ENCODE data around the gene FERMT3. TPM values are rescaled to one million over a fixed set of nuclear protein-coding genes. Genes with fewer than 3 reads are reported as not detected.

Gene FERMT3
- total and polyA plus RNA-seq, 4 donors, result 3.4 to 47.2 (median 9.7) TPM

GRCh38 chr11:64219354-64219684 is 12.8 kb downstream of the FERMT3 start:
- Histone ChIP-seq H3K9me3 (ENCODE audit: control insufficient read depth in 4 of 4, low read length in 3 of 4) (no peaks in the 10 kb centered on the region), H3K36me3 (ENCODE audit: control insufficient read depth in 4 of 4, insufficient read depth in 3 of 4, low read depth in 1 of 4, low read length in 3 of 4) (peaks cover 0 to 27% (median 9%) of the 10 kb centered on the region in 4 donors), H3K4me1 (ENCODE audit: control insufficient read depth in 4 of 4, insufficient read depth in 4 of 4, low read length in 3 of 4) (peaks cover 7 to 13% (median 13%) of the 10 kb centered on the region in 4 donors), H3K27me3 (ENCODE audit: control insufficient read depth in 4 of 4, insufficient read depth in 4 of 4, low read length in 3 of 4) (no peaks in the 10 kb centered on the region), H3K4me3 (ENCODE audit: low read depth in 1 of 3, low read length in 3 of 3) (no peak overlapping the region), H3K27ac (ENCODE audit: low read depth in 1 of 2, low read length in 2 of 2) (no peak overlapping the region), H3K9ac (ENCODE audit: low read depth in 1 of 2, low read length in 2 of 2) (no peak overlapping the region)
- no peak for DNase-seq (ENCODE audit: low spot score)
- 74% methylated on average over 7 of the region's 7 CpGs for WGBS
- TF ChIP-seq HNF4G (IDR thresholded peaks at IDR 0.05), result no peak
- no peak for TF ChIP-seq TAF1 (conservative IDR thresholded peaks at IDR 0.05)
- no peak for TF ChIP-seq ZBTB33 (IDR thresholded peaks at IDR 0.05)
- TF ChIP-seq YY1 (IDR thresholded peaks at IDR 0.05), result no peak
- no peak for TF ChIP-seq SP1 (IDR thresholded peaks at IDR 0.05)
- TF ChIP-seq HNF4A (conservative IDR thresholded peaks at IDR 0.05), result no peak
- TF ChIP-seq NR2F2 (IDR thresholded peaks at IDR 0.05), result no peak
- no peak for TF ChIP-seq FOXA2 (IDR thresholded peaks at IDR 0.05)
- TF ChIP-seq JUND (IDR thresholded peaks at IDR 0.05), result no peak
- no peak for TF ChIP-seq GABPA (IDR thresholded peaks at IDR 0.05 in 1 of 2, conservative IDR thresholded peaks at IDR 0.05 in 1 of 2)
- TF ChIP-seq FOXA1 (IDR thresholded peaks at IDR 0.05), result no peak
- no peak for TF ChIP-seq CTCF (IDR thresholded peaks at IDR 0.05; ENCODE audit: low read depth, low read length, missing input control)
- no peak for TF ChIP-seq EGR1 (IDR thresholded peaks at IDR 0.05; ENCODE audit: low read depth in 2 of 2)
- TF ChIP-seq MAX (IDR thresholded peaks at IDR 0.05), result no peak
- no peak for TF ChIP-seq REST (IDR thresholded peaks at IDR 0.05)
- no peak for TF ChIP-seq RXRA (IDR thresholded peaks at IDR 0.05)

- TF ChIP-seq RXRA (IDR thresholded peaks at IDR 0.05) (no peak), ZBTB33 (IDR thresholded peaks at IDR 0.05) (no peak), RAD21 (IDR thresholded peaks at IDR 0.05) (no peak), FOXA1 (IDR thresholded peaks at IDR 0.05) (no peak), NR2F2 (IDR thresholded peaks at IDR 0.05) (no peak), YY1 (IDR thresholded peaks at IDR 0.05) (no peak), SP1 (IDR thresholded peaks at IDR 0.05) (no peak), HNF4G (IDR thresholded peaks at IDR 0.05) (no peak), FOXA2 (IDR thresholded peaks at IDR 0.05) (no peak), JUND (IDR thresholded peaks at IDR 0.05) (no peak), EGR1 (IDR thresholded peaks at IDR 0.05; ENCODE audit: low read depth in 2 of 2) (no peak)
- DNase-seq (ENCODE audit: low spot score), result no peak
Measured at GRCh38 chr11:64219755-64220154, 13.2 kb downstream of the FERMT3 start.

More at GRCh38 chr11:64219755-64220154, 13.2 kb downstream of the FERMT3 start:
- WGBS, result 95% methylated on average over 10 of the region's 10 CpGs
- peaks cover 0 to 27% (median 9%) of the 10 kb centered on the region in 4 donors for H3K36me3 ChIP-seq (ENCODE audit: control insufficient read depth in 4 of 4, insufficient read depth in 3 of 4, low read depth in 1 of 4, low read length in 3 of 4)
- no peak overlapping the region for H3K27ac ChIP-seq (ENCODE audit: low read depth in 1 of 2, low read length in 2 of 2)
- peaks cover 7 to 16% (median 14%) of the 10 kb centered on the region in 4 donors for H3K4me1 ChIP-seq (ENCODE audit: control insufficient read depth in 4 of 4, insufficient read depth in 4 of 4, low read length in 3 of 4)
- H3K27me3 ChIP-seq (ENCODE audit: control insufficient read depth in 4 of 4, insufficient read depth in 4 of 4, low read length in 3 of 4), result no peaks in the 10 kb centered on the region
- no peak overlapping the region for H3K4me3 ChIP-seq (ENCODE audit: low read depth in 1 of 3, low read length in 3 of 3)
- H3K9ac ChIP-seq (ENCODE audit: low read depth in 1 of 2, low read length in 2 of 2), result no peak overlapping the region
- no peaks in the 10 kb centered on the region for H3K9me3 ChIP-seq (ENCODE audit: control insufficient read depth in 4 of 4, low read length in 3 of 4)
